PC-9 (cell line): ENCODE results near the gene CD300A.

ENCODE experiments used
- CTCF ChIP-seq: fragments of 200-600 bp; sonication (generic); conservative IDR thresholded peaks from 2 replicates; pipeline ENCODE4 v1.6.1; 2017; ENCODE audit warnings: mixed run types, antibody characterized with exemption, mild to moderate bottlenecking, moderate library complexity
- EZH2 ChIP-seq: fragments of 200-600 bp; sonication (generic); IDR thresholded peaks from 2 replicates; pipeline ENCODE4 v1.8.0; 2017; ENCODE audit warnings: antibody characterized with exemption, low read depth

DNA sequence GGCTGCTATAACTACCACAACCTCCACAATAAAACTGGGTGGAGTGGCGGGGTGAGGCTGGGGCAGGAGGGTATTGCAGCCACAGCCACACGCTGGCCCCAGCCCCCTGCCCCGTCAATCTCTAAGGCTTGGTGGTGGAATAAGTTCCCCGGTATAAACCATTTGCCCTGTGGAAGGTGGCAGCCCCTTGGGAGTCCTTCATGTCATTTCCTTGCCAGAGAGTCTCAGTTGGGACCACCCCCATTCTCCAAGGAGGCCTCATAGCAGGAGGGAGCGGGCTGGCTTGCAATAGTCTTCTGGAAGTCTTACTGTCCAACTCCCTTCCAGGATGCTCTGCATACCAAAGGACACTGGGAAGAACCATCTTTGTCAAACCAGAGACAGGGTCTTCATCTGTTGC lies 19.4 kb downstream of the CD300A start:
- TF ChIP-seq CTCF (no peak), EZH2 (no peak)
